ENCODE measurements around the gene BRSK2. TPM values are rescaled to one million over a fixed set of nuclear protein-coding genes. Genes with fewer than 3 reads are reported as not detected.

BRSK2 gene
- total RNA-seq, 1 donor, result 0.36 TPM

GRCh38 chr11:1502954-1503707 lies 113.4 kb downstream of the BRSK2 start:
- no peak for TF ChIP-seq CTCF (IDR thresholded peaks at IDR 0.05; ENCODE audit: insufficient read depth, low read length)
- no peak for DNase-seq (ENCODE audit: low read depth)
- no peak overlapping the region for H3K4me3 ChIP-seq (ENCODE audit: low read depth, low read length)

DNA sequence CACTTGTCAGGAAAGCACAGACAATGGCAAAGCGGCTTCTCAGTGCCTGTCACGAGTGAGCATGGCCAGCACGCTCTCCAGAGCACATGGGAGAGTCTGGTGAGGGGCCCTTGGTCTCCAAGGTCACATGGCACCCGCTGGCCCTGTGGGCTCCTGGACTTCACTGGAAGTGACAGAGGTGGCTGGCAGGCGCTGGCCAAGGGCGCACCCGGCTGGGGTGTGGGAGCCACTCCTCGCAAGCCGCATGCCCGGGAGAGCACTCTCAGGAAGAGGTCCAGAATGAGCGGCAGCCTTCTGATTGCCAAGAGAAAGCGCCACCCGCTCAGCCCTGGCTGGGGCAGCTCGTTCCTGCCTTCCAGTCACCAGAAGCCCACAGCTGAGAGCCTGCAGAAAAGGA lies 114.0 kb downstream of the BRSK2 start:
- H3K4me3 ChIP-seq (ENCODE audit: low read depth, low read length), result no peak overlapping the region
- TF ChIP-seq CTCF (IDR thresholded peaks at IDR 0.05; ENCODE audit: insufficient read depth, low read length), result no peak
- DNase-seq (ENCODE audit: low read depth), result no peak

DNA sequence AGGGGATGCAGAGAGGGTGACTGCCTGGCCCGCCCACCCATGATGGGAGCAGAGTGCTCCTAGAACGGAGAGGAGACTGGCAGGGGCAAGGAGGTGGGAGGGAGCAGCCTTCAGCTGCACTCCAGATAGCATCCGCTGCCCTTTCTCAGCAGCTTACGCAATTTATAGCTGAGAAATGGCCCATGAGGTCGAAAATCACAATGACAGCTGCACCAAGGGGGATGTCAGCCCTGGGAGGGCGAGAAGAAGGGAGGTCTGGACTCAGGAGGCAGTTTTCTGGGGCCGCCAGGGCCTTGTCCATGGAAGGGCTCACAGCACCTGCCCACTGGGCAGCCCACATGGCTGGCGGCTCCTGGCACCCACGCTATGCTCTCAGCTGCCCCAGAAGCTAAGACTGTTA lies 114.4 kb downstream of the BRSK2 start:
- no peak for TF ChIP-seq CTCF (IDR thresholded peaks at IDR 0.05; ENCODE audit: insufficient read depth, low read length)
- DNase-seq (ENCODE audit: low read depth), result no peak
- H3K4me3 ChIP-seq (ENCODE audit: low read depth, low read length), result no peak overlapping the region

DNA sequence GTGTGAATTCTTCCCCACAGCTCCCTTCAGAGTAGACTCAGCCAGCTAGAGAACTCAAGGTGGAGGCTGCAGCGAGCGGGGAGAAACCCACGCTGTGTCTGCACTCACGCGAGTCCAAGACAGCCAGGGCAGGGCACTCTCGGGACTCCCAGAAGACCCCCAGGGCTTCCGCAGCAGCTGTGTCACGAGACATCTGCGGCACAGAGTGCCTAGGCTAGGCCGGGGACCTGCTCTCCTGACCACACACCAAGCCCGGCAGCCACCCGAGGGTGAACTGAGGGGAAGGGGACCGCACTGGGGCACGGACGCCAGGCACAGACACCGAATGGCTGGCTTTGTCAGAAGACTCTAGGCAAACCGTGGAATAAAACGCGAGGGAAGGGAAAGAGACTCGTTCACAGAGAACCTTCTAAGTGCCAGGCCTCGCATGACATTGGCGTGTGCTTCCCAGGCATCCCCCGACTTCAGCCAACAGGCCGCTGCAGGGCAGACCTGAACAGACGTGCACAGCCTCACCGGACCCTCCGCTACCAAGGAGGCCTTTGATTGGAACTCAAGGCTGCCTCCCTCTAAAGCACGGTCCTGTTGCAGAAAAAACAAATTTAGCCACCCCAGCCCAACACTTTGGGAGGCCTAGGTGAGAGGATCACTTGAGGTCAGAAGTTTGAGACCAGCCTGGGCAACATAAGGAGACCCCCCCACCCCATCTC lies 115.0 kb downstream of the BRSK2 start:
- TF ChIP-seq CTCF (IDR thresholded peaks at IDR 0.05; ENCODE audit: insufficient read depth, low read length), result no peak
- H3K4me3 ChIP-seq (ENCODE audit: low read depth, low read length), result no peak overlapping the region
- no peak for DNase-seq (ENCODE audit: low read depth)

GRCh38 chr11:1505480-1505879 lies 115.7 kb downstream of the BRSK2 start:
- H3K4me3 ChIP-seq (ENCODE audit: low read depth, low read length), result no peak overlapping the region
- DNase-seq (ENCODE audit: low read depth), result no peak

DNA sequence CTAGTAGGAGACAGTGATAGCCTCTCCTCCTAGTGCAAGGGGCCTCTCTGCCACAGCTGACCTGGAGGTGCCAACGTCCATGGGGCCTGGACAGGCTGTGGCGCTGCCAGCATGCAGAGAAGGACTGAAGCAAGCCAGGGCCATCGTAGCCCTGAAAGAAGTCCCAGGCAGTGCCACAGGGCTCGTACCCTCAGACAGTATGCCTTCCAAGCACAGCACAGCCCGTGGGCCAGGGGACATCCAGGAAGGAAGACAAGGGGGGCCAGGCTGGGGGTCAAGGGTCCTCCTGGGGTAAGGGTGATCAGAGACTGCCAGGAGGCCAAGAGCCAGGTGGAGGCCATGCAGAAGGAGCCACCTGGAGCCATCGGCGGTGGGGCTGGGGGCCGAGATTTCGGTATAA lies 117.2 kb downstream of the BRSK2 start:
- DNase-seq (ENCODE audit: low read depth), result no peak
- no peak for TF ChIP-seq CTCF (IDR thresholded peaks at IDR 0.05; ENCODE audit: insufficient read depth, low read length)
- no peak overlapping the region for H3K4me3 ChIP-seq (ENCODE audit: low read depth, low read length)

More at GRCh38 chr11:1505480-1505879, 115.7 kb downstream of the BRSK2 start:
- no peak for TF ChIP-seq CTCF (IDR thresholded peaks at IDR 0.05; ENCODE audit: insufficient read depth, low read length)
